ENCODE results near the gene BLOC1S1. TPM values are rescaled to one million over a fixed set of nuclear protein-coding genes. Genes with fewer than 3 reads are reported as not detected.
A peak's percentile ranks its signal among the peaks of the same experiment; 100 is the strongest.

BLOC1S1 gene
- total RNA-seq, 4 donors from 2014 or later = 53.6 to 238 (median 140) TPM

GRCh38 chr12:55688716-55689655, 26.9 kb upstream of the BLOC1S1 start:
- Histone ChIP-seq H3K9me3 (no peaks in the 10 kb centered on the region), H3K27me3 (no peaks in the 10 kb centered on the region), H3K27ac (no peak overlapping the region), H3K4me1 (no peaks in the 10 kb centered on the region), H3K4me3 (no peak overlapping the region), H3K36me3 (no peaks in the 10 kb centered on the region)
- intact Hi-C loops (cut with DNase I; ENCODE audit: low total_unique reads) = no loop called here
- DNase-seq = peak in 1 of 2 donors; percentile 4
- TF ChIP-seq CTCF (IDR thresholded peaks at IDR 0.05) (no peak), POLR2A (IDR thresholded peaks at IDR 0.05) (no peak)

GRCh38 chr12:55692631-55693322, 23.1 kb upstream of the BLOC1S1 start:
- intact Hi-C loops (cut with DNase I; ENCODE audit: low total_unique reads) = no loop called here

GRCh38 chr12:55693323-55694187, 22.3 kb upstream of the BLOC1S1 start:
- H3K27ac ChIP-seq = no peak overlapping the region
- no peaks in the 10 kb centered on the region for H3K27me3 ChIP-seq
- no peak overlapping the region for H3K4me3 ChIP-seq
- no peak for DNase-seq
- no peaks in the 10 kb centered on the region for H3K4me1 ChIP-seq
- no peaks in the 10 kb centered on the region for H3K36me3 ChIP-seq
- intact Hi-C loops (cut with DNase I; ENCODE audit: low total_unique reads) = no loop called here
- no peaks in the 10 kb centered on the region for H3K9me3 ChIP-seq
- TF ChIP-seq CTCF (IDR thresholded peaks at IDR 0.05) (no peak), POLR2A (IDR thresholded peaks at IDR 0.05) (no peak)

More at GRCh38 chr12:55692631-55693322, 23.1 kb upstream of the BLOC1S1 start:
- TF ChIP-seq POLR2A (IDR thresholded peaks at IDR 0.05) = no peak
- TF ChIP-seq CTCF (IDR thresholded peaks at IDR 0.05) = no peak
- Histone ChIP-seq H3K36me3 (no peaks in the 10 kb centered on the region), H3K9me3 (no peaks in the 10 kb centered on the region), H3K4me1 (no peaks in the 10 kb centered on the region), H3K27me3 (no peaks in the 10 kb centered on the region), H3K4me3 (no peak overlapping the region), H3K27ac (no peak overlapping the region)
- peak in 1 of 2 donors; percentile 8 for DNase-seq

GRCh38 chr12:55694188-55694515, 21.7 kb upstream of the BLOC1S1 start:
- peak in 1 of 2 donors; percentile 8 for DNase-seq

More at GRCh38 chr12:55694188-55694515, 21.7 kb upstream of the BLOC1S1 start:
- Histone ChIP-seq H3K4me1 (no peaks in the 10 kb centered on the region), H3K27ac (no peak overlapping the region), H3K36me3 (no peaks in the 10 kb centered on the region), H3K9me3 (no peaks in the 10 kb centered on the region), H3K27me3 (no peaks in the 10 kb centered on the region), H3K4me3 (no peak overlapping the region)
- TF ChIP-seq CTCF (IDR thresholded peaks at IDR 0.05) (no peak), POLR2A (IDR thresholded peaks at IDR 0.05) (no peak)
- intact Hi-C loops (cut with DNase I; ENCODE audit: low total_unique reads) = no loop called here

All from uterus (tissue), 4 donors.